Bronchial epithelial cell (primary cell): ENCODE data around the gene SELENOF. TPM values are rescaled to one million over a fixed set of nuclear protein-coding genes. Genes with fewer than 3 reads are reported as not detected.

Experiments used
- DNase-seq: peaks from one replicate; pipeline ENCODE4 v3.0.0-alpha.2; 2010; ENCODE audit warnings: low read depth
- FAIRE-seq: peaks from 2 replicates; lab custom pipeline; 2011; peaks lifted over from hg19 to GRCh38; lab: Jason Lieb, UNC
- H3K27me3 ChIP-seq: 2 replicates; pipeline ENCODE4 v1.5.1; 2011; ENCODE audit warnings: low read length; ENCODE audit not compliant: control insufficient read depth, insufficient read depth
- H3K36me3 ChIP-seq: 2 replicates; pipeline ENCODE4 v1.5.1; 2011; ENCODE audit warnings: low read length; ENCODE audit not compliant: control insufficient read depth, insufficient read depth
- H3K4me3 ChIP-seq: 2 replicates; pipeline ENCODE4 v1.5.1; 2011; ENCODE audit warnings: mild to moderate bottlenecking, low read depth, low read length, control low read depth
- CTCF ChIP-seq: IDR thresholded peaks from 2 replicates; pipeline ENCODE4 v1.5.1; 2011; ENCODE audit warnings: mild to moderate bottlenecking, moderate library complexity, low read length, control low read depth, inconsistent platforms; ENCODE audit not compliant: insufficient read depth, severe bottlenecking
- total RNA-seq: library from RNA; depleted of rRNA; stranded (reverse); fragments of >200 nt; gene quantifications from 2 replicates; pipeline ENCODE4 v1.2.1, GENCODE V29; 2014

SELENOF gene
- total RNA-seq, 1 donor from 2014 or later = 131 TPM

- DNase-seq = no peak
- Histone ChIP-seq H3K4me3 (no peak overlapping the region), H3K27me3 (no peaks in the 10 kb centered on the region), H3K36me3 (no peaks in the 10 kb centered on the region)
- no peak for FAIRE-seq
- no peak for TF ChIP-seq CTCF
These were observed 68.4 kb downstream of the SELENOF start for GRCh38 chr1:86845514-86845913.

- no peak for FAIRE-seq
- Histone ChIP-seq H3K27me3 (no peaks in the 10 kb centered on the region), H3K36me3 (no peaks in the 10 kb centered on the region), H3K4me3 (no peak overlapping the region)
- TF ChIP-seq CTCF = no peak
- no peak for DNase-seq
These were observed 72.8 kb downstream of the SELENOF start for GRCh38 chr1:86841116-86841515.

- FAIRE-seq = peak; percentile 23
- Histone ChIP-seq H3K27me3 (no peaks in the 10 kb centered on the region), H3K4me3 (no peak overlapping the region), H3K36me3 (no peaks in the 10 kb centered on the region)
- peak; percentile 72 for DNase-seq
- TF ChIP-seq CTCF = peak; percentile 65
These were observed 80.3 kb downstream of the SELENOF start for GRCh38 chr1:86833461-86834215.

- DNase-seq (no peak), FAIRE-seq (no peak)
- Histone ChIP-seq H3K4me3 (no peak overlapping the region), H3K36me3 (no peaks in the 10 kb centered on the region), H3K27me3 (no peaks in the 10 kb centered on the region)
- TF ChIP-seq CTCF = no peak
These were observed 81.5 kb downstream of the SELENOF start for GRCh38 chr1:86832433-86832832.

- TF ChIP-seq CTCF = no peak
- Histone ChIP-seq H3K36me3 (no peaks in the 10 kb centered on the region), H3K4me3 (no peak overlapping the region), H3K27me3 (peaks cover 3% of the 10 kb centered on the region)
- DNase-seq = no peak
- no peak for FAIRE-seq
These were observed 84.6 kb downstream of the SELENOF start for GRCh38 chr1:86829321-86829720.

- Histone ChIP-seq H3K36me3 (no peaks in the 10 kb centered on the region), H3K27me3 (peaks cover 3% of the 10 kb centered on the region), H3K4me3 (no peak overlapping the region)
- DNase-seq (no peak), FAIRE-seq (no peak)
- no peak for TF ChIP-seq CTCF
These were observed 85.9 kb downstream of the SELENOF start for GRCh38 chr1:86828024-86828423.
